CD14-positive monocyte (primary cell): Measurements from ENCODE around the gene OR6B3. TPM values are rescaled to one million over a fixed set of nuclear protein-coding genes. Genes with fewer than 3 reads are reported as not detected.
A peak's percentile ranks its signal among the peaks of the same experiment; 100 is the strongest.

ENCODE experiments used
- DNase-seq, 3 donors: peaks; one replicate each; pipeline ENCODE4 v3.0.0-alpha.2; 2011 to 2022
- H2AFZ ChIP-seq: 2 replicates; pipeline ENCODE4 v1.6.0; 2012; ENCODE audit warnings: mild to moderate bottlenecking, low read depth, low read length, inconsistent platforms; ENCODE audit not compliant: insufficient read depth, poor library complexity, severe bottlenecking
- H3K27ac ChIP-seq, 2 donors: 1 replicate in 1 of 2; 2 replicates in 1 of 2; pipeline ENCODE4 v1.5.1; 2012 to 2013; ENCODE audit warnings: low read length in 2 of 2, control low read depth in 1 of 2, inconsistent platforms in 1 of 2, low read depth in 1 of 2, mild to moderate bottlenecking in 1 of 2
- H3K27me3 ChIP-seq, 2 donors: one replicate each; pipeline versions ENCODE4 v1.6.0 to v1.6.1; 2011 to 2013; ENCODE audit warnings: low read length in 2 of 2; ENCODE audit not compliant: control insufficient read depth in 2 of 2, insufficient read depth in 2 of 2
- H3K36me3 ChIP-seq, 2 donors: replicated peaks in 1 of 2; 1 replicate in 1 of 2; 2 replicates in 1 of 2; pipeline versions ENCODE4 v1.5.1 to v1.6.1; 2012 to 2013; ENCODE audit warnings: low read length in 2 of 2, control low read depth in 1 of 2, inconsistent platforms in 1 of 2, mild to moderate bottlenecking in 1 of 2; ENCODE audit not compliant: insufficient read depth in 2 of 2, control insufficient read depth in 1 of 2
- H3K4me1 ChIP-seq, 2 donors: 1 replicate in 1 of 2; 2 replicates in 1 of 2; pipeline versions ENCODE4 v1.5.1 to v1.6.1; 2012 to 2013; ENCODE audit warnings: low read length in 2 of 2, control low read depth in 1 of 2, inconsistent platforms in 1 of 2, mild to moderate bottlenecking in 1 of 2, moderate library complexity in 1 of 2; ENCODE audit not compliant: insufficient read depth in 2 of 2, control insufficient read depth in 1 of 2
- H3K4me2 ChIP-seq: replicated peaks from 2 replicates; pipeline ENCODE3; 2012; ENCODE audit warnings: low read length, moderate library complexity, mild to moderate bottlenecking; ENCODE audit not compliant: poor library complexity, severe bottlenecking; ENCODE audit errors: extremely low read depth
- H3K4me3 ChIP-seq, 3 experiments: fragments of 200-600 bp in 1 of 3; sonication (generic) in 1 of 3; replicated peaks in 1 of 3; 1 replicate in 2 of 3; 2 replicates in 1 of 3; pipeline ENCODE4 v1.5.1; 2011 to 2013; ENCODE audit warnings: low read length in 3 of 3, mild to moderate bottlenecking in 3 of 3, control low read depth in 2 of 3, low read depth in 2 of 3, inconsistent platforms in 1 of 3, moderate library complexity in 1 of 3
- H3K79me2 ChIP-seq: 2 replicates; pipeline ENCODE4 v1.6.0; 2012; ENCODE audit warnings: mild to moderate bottlenecking, control low read depth, inconsistent platforms, low read length, moderate library complexity; ENCODE audit not compliant: insufficient read depth
- H3K9ac ChIP-seq: 2 replicates; pipeline ENCODE4 v1.6.0; 2017; ENCODE audit warnings: low read length, mild to moderate bottlenecking; ENCODE audit not compliant: insufficient read depth, poor library complexity, severe bottlenecking
- H3K9me3 ChIP-seq, 2 donors: replicated peaks in 1 of 2; 1 replicate in 1 of 2; 2 replicates in 1 of 2; pipeline versions ENCODE4 v1.5.1 to v1.6.1; 2012 to 2013; ENCODE audit warnings: low read length in 2 of 2, control low read depth in 1 of 2; ENCODE audit not compliant: control insufficient read depth in 1 of 2, insufficient read depth in 1 of 2
- H4K20me1 ChIP-seq: 2 replicates; pipeline ENCODE4 v1.6.0; 2012; ENCODE audit warnings: mild to moderate bottlenecking, low read length, control low read depth, moderate library complexity; ENCODE audit not compliant: insufficient read depth
- H3K27ac Mint-ChIP-seq, 7 donors: one replicate each; pipeline ENCODE4 v1.8.0; 2020; ENCODE audit warnings: mild to moderate bottlenecking in 7 of 7, mixed read lengths in 7 of 7, moderate library complexity in 6 of 7, inconsistent platforms in 2 of 7
- H3K27me3 Mint-ChIP-seq, 3 donors: one replicate each; pipeline ENCODE4 v1.8.0; 2021 to 2022; ENCODE audit warnings: low read depth in 3 of 3, mild to moderate bottlenecking in 3 of 3, mixed read lengths in 3 of 3, moderate library complexity in 3 of 3, inconsistent platforms in 1 of 3
- H3K36me3 Mint-ChIP-seq, 2 donors: one replicate each; pipeline ENCODE4 v1.8.0; 2020; ENCODE audit warnings: mixed read lengths in 2 of 2, inconsistent platforms in 1 of 2, mild to moderate bottlenecking in 1 of 2
- H3K4me1 Mint-ChIP-seq: one replicate; pipeline ENCODE4 v1.8.0; 2020; ENCODE audit warnings: mild to moderate bottlenecking, mixed read lengths
- H3K4me3 Mint-ChIP-seq, 2 donors: one replicate each; pipeline ENCODE4 v1.8.0; 2020; ENCODE audit warnings: mild to moderate bottlenecking in 2 of 2, mixed read lengths in 2 of 2, moderate library complexity in 1 of 2
- H3K9me3 Mint-ChIP-seq, 7 donors: one replicate each; pipeline ENCODE4 v1.8.0; 2020 to 2022; ENCODE audit warnings: mixed read lengths in 7 of 7, mild to moderate bottlenecking in 6 of 7, moderate library complexity in 6 of 7, inconsistent platforms in 2 of 7
- WGBS: methylation state at CpG from one replicate; pipeline ENCODE4 v1.1.5; 2013; ENCODE audit warnings: missing lambda C conversion rate; ENCODE audit not compliant: insufficient coverage; 5-methylcytosine and 5-hydroxymethylcytosine counted together
- intact Hi-C, 2 donors: fragments of 100-400 bp; cut with micrococcal nuclease; formaldehyde crosslinking; loops; one replicate each; pipeline versions ENCODE4 v1.15.0 to v1.15.1; 2023
- polyA plus RNA-seq, 3 donors: library from polyadenylated mRNA; depleted of rRNA in 1 of 3; unstranded in 2 of 3; stranded (reverse) in 1 of 3; fragments of 300-500 nt in 2 of 3; fragments of >200 nt in 1 of 3; fragmentation: Illumina TruSeq in 2 of 3; gene quantifications; 1 replicate in 2 of 3; 2 replicates in 1 of 3; pipeline ENCODE4 v1.2.3, GENCODE V29; 2012 to 2021
- TF ChIP-seq, protein P1 (sequence below): fragments of 200-600 bp; IDR thresholded peaks from one replicate; pipeline ENCODE4 v1.8.0; 2022; ENCODE audit warnings: antibody characterized with exemption, mild to moderate bottlenecking

OR6B3 gene
- polyA plus RNA-seq, 3 donors: not detected

DNA sequence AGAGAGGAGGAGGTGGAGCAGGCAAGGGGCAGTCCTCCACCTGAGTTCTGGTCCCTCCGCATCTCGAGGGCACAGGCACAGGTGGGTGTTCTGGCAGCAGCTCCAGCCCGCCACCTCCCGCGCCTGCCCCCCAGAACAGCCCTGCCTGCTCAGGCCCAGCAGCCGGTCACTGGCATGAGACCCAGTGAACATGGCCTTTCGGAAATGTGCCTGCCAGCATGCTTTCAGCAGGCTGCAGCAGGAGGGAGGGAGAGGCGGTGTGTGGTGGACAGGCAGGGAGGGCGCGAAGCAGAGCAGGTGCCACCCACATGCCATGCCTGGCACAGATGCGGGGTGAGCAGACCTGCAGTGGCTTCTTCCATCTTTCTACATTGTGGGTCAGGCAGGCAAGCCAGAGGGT lies 3.4 kb upstream of the OR6B3 start:
- H3K9me3 Mint-ChIP-seq: peaks cover 0 to 2% (median 0%) of the 10 kb centered on the region in 7 donors
- Histone ChIP-seq H4K20me1 (no peaks in the 10 kb centered on the region), H3K27me3 (peaks cover 0 to 14% of the 10 kb centered on the region in 2 donors), H3K9me3 (no peaks in the 10 kb centered on the region), H3K27ac (no peak overlapping the region), H3K4me3 (no peak overlapping the region), H3K36me3 (no peaks in the 10 kb centered on the region), H3K4me1 (no peaks in the 10 kb centered on the region), H3K9ac (no peak overlapping the region), H3K79me2 (no peaks in the 10 kb centered on the region), H2AFZ (no peak overlapping the region), H3K4me2 (no peak overlapping the region)
- DNase-seq: no peak
- peaks cover 9 to 42% (median 18%) of the 10 kb centered on the region in 3 donors for H3K27me3 Mint-ChIP-seq
- 96% methylated on average over 11 of the region's 11 CpGs for WGBS
- H3K27ac Mint-ChIP-seq: no peak overlapping the region
- H3K4me3 Mint-ChIP-seq: no peak overlapping the region
- TF ChIP-seq, protein P1, sequence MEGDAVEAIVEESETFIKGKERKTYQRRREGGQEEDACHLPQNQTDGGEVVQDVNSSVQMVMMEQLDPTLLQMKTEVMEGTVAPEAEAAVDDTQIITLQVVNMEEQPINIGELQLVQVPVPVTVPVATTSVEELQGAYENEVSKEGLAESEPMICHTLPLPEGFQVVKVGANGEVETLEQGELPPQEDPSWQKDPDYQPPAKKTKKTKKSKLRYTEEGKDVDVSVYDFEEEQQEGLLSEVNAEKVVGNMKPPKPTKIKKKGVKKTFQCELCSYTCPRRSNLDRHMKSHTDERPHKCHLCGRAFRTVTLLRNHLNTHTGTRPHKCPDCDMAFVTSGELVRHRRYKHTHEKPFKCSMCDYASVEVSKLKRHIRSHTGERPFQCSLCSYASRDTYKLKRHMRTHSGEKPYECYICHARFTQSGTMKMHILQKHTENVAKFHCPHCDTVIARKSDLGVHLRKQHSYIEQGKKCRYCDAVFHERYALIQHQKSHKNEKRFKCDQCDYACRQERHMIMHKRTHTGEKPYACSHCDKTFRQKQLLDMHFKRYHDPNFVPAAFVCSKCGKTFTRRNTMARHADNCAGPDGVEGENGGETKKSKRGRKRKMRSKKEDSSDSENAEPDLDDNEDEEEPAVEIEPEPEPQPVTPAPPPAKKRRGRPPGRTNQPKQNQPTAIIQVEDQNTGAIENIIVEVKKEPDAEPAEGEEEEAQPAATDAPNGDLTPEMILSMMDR: no peak
- intact Hi-C loops: no loop called here
- no peaks in the 10 kb centered on the region for H3K4me1 Mint-ChIP-seq
- no peaks in the 10 kb centered on the region for H3K36me3 Mint-ChIP-seq

DNA sequence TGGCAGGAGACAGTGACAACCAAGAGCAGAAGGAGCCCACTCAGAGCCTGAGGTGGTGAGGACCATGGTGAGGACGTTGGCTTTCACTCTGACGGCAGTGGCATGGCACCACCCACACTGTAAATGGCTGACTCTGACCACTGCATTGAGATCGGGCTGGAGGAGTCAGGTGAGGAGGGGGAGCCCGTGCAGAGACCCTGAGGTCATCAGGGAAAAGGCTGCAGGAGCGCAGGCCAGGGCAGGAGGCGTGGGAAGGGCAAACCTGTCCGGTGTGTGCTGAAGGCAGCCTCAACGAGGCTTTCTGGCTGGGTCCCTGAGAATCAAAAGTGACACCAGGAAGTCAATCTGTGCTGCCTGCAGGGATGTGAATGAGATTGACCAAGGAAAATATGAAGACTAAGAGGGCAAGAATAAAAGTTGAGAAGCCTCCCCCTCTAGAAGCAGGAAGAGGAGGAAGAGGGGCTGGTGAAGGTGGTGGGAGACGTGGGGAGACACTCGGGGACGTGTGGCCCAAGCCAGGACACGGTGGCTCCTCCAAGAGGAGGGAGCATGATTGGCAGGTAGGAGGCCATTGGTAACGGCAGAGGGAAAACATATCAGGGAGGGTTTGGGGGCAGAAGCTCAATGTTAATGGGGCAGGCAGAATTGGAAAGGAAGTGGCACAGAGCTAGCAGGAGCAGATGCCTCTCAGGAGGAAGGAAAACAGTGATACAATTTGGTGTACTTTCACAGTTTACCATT lies 2.0 kb upstream of the OR6B3 start:
- Histone ChIP-seq H3K9me3 (no peaks in the 10 kb centered on the region), H3K79me2 (no peaks in the 10 kb centered on the region), H3K27me3 (peaks cover 0 to 20% of the 10 kb centered on the region in 2 donors), H3K36me3 (no peaks in the 10 kb centered on the region), H3K9ac (no peak overlapping the region), H2AFZ (no peak overlapping the region), H4K20me1 (no peaks in the 10 kb centered on the region), H3K4me2 (no peak overlapping the region), H3K27ac (no peak overlapping the region), H3K4me1 (no peaks in the 10 kb centered on the region), H3K4me3 (no peak overlapping the region)
- H3K27me3 Mint-ChIP-seq: peaks cover 14 to 48% (median 22%) of the 10 kb centered on the region in 3 donors
- H3K9me3 Mint-ChIP-seq: peaks cover 0 to 2% (median 0%) of the 10 kb centered on the region in 7 donors
- peak overlapping the region in 1 of 7 donors; percentile 3 for H3K27ac Mint-ChIP-seq
- whole genome bisulfite sequencing: 54% methylated on average over 8 of the region's 13 CpGs
- no peak overlapping the region for H3K4me3 Mint-ChIP-seq
- H3K4me1 Mint-ChIP-seq: no peaks in the 10 kb centered on the region
- no peak for DNase-seq
- TF ChIP-seq, protein P1: no peak
- H3K36me3 Mint-ChIP-seq: no peaks in the 10 kb centered on the region
- intact Hi-C loops: no loop called here
